Heart left ventricle (tissue), 16 donors: ENCODE data around the gene ZMYND10. TPM values are rescaled to one million over a fixed set of nuclear protein-coding genes. Genes with fewer than 3 reads are reported as not detected.
A peak's percentile ranks its signal among the peaks of the same experiment; 100 is the strongest.

Experiments used
- ATAC-seq, 4 donors: fragments of 200-7000 bp; cut with Tn5 transposase; one replicate each; pipeline ENCODE4 v1.9.1; 2020 to 2022; ENCODE audit warnings: moderate library complexity in 4 of 4, mild to moderate bottlenecking in 3 of 4, moderate number of reproducible peaks in 1 of 4
- DNase-seq, 5 donors: peaks; one replicate each; pipeline ENCODE4 v3.0.0-alpha.2; 2020
- H3K27ac ChIP-seq, 12 donors: fragments of 200-600 bp; sonication (generic) in 4 of 12; one replicate each; pipeline versions ENCODE4 v1.5.0 to v1.8.0; 2016 to 2022; ENCODE audit warnings: mild to moderate bottlenecking in 2 of 12
- H3K27me3 ChIP-seq, 9 donors: fragments of 200-600 bp; sonication (generic) in 2 of 9; one replicate each; pipeline versions ENCODE4 v1.5.1 to v1.8.0; 2016 to 2022; ENCODE audit warnings: mild to moderate bottlenecking in 3 of 9
- H3K36me3 ChIP-seq, 9 donors: fragments of 200-600 bp; sonication (generic) in 2 of 9; one replicate each; pipeline versions ENCODE4 v1.5.0 to v1.8.0; 2018 to 2022; ENCODE audit warnings: mild to moderate bottlenecking in 2 of 9
- H3K4me1 ChIP-seq, 12 donors: fragments of 200-600 bp; sonication (generic) in 4 of 12; one replicate each; pipeline versions ENCODE4 v1.5.0 to v1.8.0; 2016 to 2022; ENCODE audit warnings: mild to moderate bottlenecking in 3 of 12
- H3K4me3 ChIP-seq, 12 donors: fragments of 200-600 bp; sonication (generic) in 4 of 12; one replicate each; pipeline versions ENCODE4 v1.5.0 to v1.8.0; 2017 to 2022; ENCODE audit warnings: mild to moderate bottlenecking in 9 of 12, moderate library complexity in 4 of 12
- H3K9me3 ChIP-seq, 12 donors: fragments of 200-600 bp; sonication (generic) in 4 of 12; one replicate each; pipeline versions ENCODE4 v1.5.0 to v1.8.0; 2016 to 2022; ENCODE audit warnings: mild to moderate bottlenecking in 1 of 12
- POLR2A ChIP-seq, 2 donors: fragments of 450-650 bp; IDR thresholded peaks; one replicate each; pipeline ENCODE4 v1.6.1; 2017; ENCODE audit warnings: antibody characterized with exemption in 2 of 2, mild to moderate bottlenecking in 2 of 2, moderate library complexity in 2 of 2
- WGBS, 4 donors: extraction: QIAGEN DNeasy Blood & Tissue Kit in 2 of 4; methylation state at CpG; one replicate each; pipeline versions ENCODE4 v1.1.5 to v1.1.7; 2013 to 2018; 5-methylcytosine and 5-hydroxymethylcytosine counted together
- intact Hi-C, 10 donors: fragments of 100-400 bp; cut with DNase I; formaldehyde crosslinking; loops; one replicate each; pipeline versions ENCODE4 v1.11.1 to v1.14.2; 2022
- polyA plus RNA-seq, 2 donors: library from polyadenylated mRNA; stranded (reverse); fragments of 200-250 nt; gene quantifications; one replicate each; pipeline ENCODE4 v1.2.3, GENCODE V29; 2013
- total RNA-seq, 9 donors: library from RNA; depleted of rRNA in 2 of 9; stranded (reverse); fragments of >200 nt in 2 of 9; fragmentation: NEBNext Ultra II Directional in 3 of 9; extraction: Animal tissue kit (Norgen Biotek cat#: 25700) in 3 of 9; gene quantifications; one replicate each; pipeline versions ENCODE4 v1.1.0 to v1.2.4, GENCODE V29; 2016 to 2023
- TF ChIP-seq, protein P1 (sequence below), 12 donors: fragments of 200-600 bp; sonication (generic) in 4 of 12; IDR thresholded peaks; one replicate each; pipeline versions ENCODE4 v1.5.0 to v1.8.0; 2018 to 2022; ENCODE audit warnings: antibody characterized with exemption in 12 of 12, mild to moderate bottlenecking in 5 of 12
- donor health status: ischemic (EF 13 %, LVEDD 7.1; RV severe dilation, severe dysfunction).
- donor health status: healthy with polysubstance abuse.
- donor health status: DM: no; HTN: yes; CAD: no.
- donor health status: DM: no; HTN: no; CAD: no.
- donor health status: ischemic (EF 25% LVEDD 6.9; RV normal size, moderate dysfunction).
- donor health status: ischemic (EF 25% LVEDD 5.7; RV mildly dilated, moderate dysfunction).
- donor health status: healthy.
- donor health status: DM: yes; HTN: yes; CAD: no.
- donor health status: ischemic (EF 35%, LVEDD 5.7; RV mildly dilated, moderate dysfunction).
- donor health status: nonischemic (EF 11% LVEDD 7.7; RV severe dilation, severe dysfunction).
- donor health status: DM: yes; HTN: yes; CAD: no.
- donor health status: PGD.
- donor health status: ischemic (EF 29% LVEDD 5.4; RV normal size, mild dysfunction).
- donor health status: nonischemic (EF 23%, LVEDD 6.1; RV moderate dilation, normal function).

The ZMYND10 gene
- total and polyA plus RNA-seq, 11 donors = 0.15 to 1.4 (median 0.66) TPM; not detected in 5

GRCh38 chr3:50322386-50323091 lies 23.0 kb downstream of the ZMYND10 start, which contains the start of gene HYAL2:
Gene HYAL2 (minus strand): TSS chr3:50322745. CDS start chr3:50320489, 2,256 bp downstream.
- Histone ChIP-seq H3K36me3 (peaks cover 0 to 45% (median 38%) of the 10 kb centered on the region in 9 donors), H3K4me3 (peak within 1 kb of the TSS; percentile 62 to 97 (median 88)), H3K9me3 (no peaks in the 10 kb centered on the region), H3K4me1 (peaks cover 7 to 84% (median 62%) of the 10 kb centered on the region in 12 donors), H3K27ac (peak within 1 kb of the TSS; percentile 93 to 99 (median 98)), H3K27me3 (no peaks in the 10 kb centered on the region)
- DNase-seq (peak; percentile 79 to 88 (median 85)), ATAC-seq (peak; percentile 6 to 52 (median 12))
- WGBS, 4 donors = 30 to 47% (median 42%) methylated on average over 13 to 31 of the region's 31 CpGs
- peak in 1 of 2 donors; percentile 46 for TF ChIP-seq POLR2A (IDR thresholded peaks at IDR 0.05)
- TF ChIP-seq, protein P1, sequence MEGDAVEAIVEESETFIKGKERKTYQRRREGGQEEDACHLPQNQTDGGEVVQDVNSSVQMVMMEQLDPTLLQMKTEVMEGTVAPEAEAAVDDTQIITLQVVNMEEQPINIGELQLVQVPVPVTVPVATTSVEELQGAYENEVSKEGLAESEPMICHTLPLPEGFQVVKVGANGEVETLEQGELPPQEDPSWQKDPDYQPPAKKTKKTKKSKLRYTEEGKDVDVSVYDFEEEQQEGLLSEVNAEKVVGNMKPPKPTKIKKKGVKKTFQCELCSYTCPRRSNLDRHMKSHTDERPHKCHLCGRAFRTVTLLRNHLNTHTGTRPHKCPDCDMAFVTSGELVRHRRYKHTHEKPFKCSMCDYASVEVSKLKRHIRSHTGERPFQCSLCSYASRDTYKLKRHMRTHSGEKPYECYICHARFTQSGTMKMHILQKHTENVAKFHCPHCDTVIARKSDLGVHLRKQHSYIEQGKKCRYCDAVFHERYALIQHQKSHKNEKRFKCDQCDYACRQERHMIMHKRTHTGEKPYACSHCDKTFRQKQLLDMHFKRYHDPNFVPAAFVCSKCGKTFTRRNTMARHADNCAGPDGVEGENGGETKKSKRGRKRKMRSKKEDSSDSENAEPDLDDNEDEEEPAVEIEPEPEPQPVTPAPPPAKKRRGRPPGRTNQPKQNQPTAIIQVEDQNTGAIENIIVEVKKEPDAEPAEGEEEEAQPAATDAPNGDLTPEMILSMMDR (IDR thresholded peaks at IDR 0.05) = no peak
- intact Hi-C loops = loop anchor here in 8 of 10 donors (1.0 to 10.0 kb wide), 8 partner anchors 19 to 130 kb away; partner anchors contain the start of genes GNAI2 (in 3 of the 8), LSMEM2 (in 2 of the 8), GNAT1 (in 1 of the 8) and HYAL1 (in 1 of the 8)

GRCh38 chr3:50322115-50322385 lies 23.5 kb downstream of the ZMYND10 start:
- Histone ChIP-seq H3K9me3 (no peaks in the 10 kb centered on the region), H3K27me3 (no peaks in the 10 kb centered on the region), H3K36me3 (peaks cover 0 to 50% (median 43%) of the 10 kb centered on the region in 9 donors), H3K4me3 (peak overlapping the region; percentile 22 to 97 (median 88)), H3K4me1 (peaks cover 6 to 84% (median 63%) of the 10 kb centered on the region in 12 donors), H3K27ac (peak overlapping the region; percentile 93 to 99 (median 98))
- intact Hi-C loops = loop anchor here in 8 of 10 donors (1.0 to 10.0 kb wide), 7 partner anchors 22 to 130 kb away; partner anchors contain the start of genes GNAI2 (in 3 of the 8), LSMEM2 (in 2 of the 8) and GNAT1 (in 1 of the 8)
- DNase-seq = no peak
- no peak for ATAC-seq
- TF ChIP-seq, protein P1 (IDR thresholded peaks at IDR 0.05) = no peak
- no peak for TF ChIP-seq POLR2A (IDR thresholded peaks at IDR 0.05)
- 21 to 38% (median 22%) methylated on average over 1 to 14 of the region's 14 CpGs for WGBS, 4 donors

- Histone ChIP-seq H3K9me3 (no peaks in the 10 kb centered on the region), H3K4me3 (peak overlapping the region; percentile 62 to 97 (median 88)), H3K27ac (peak overlapping the region; percentile 93 to 99 (median 98)), H3K27me3 (no peaks in the 10 kb centered on the region), H3K36me3 (peaks cover 0 to 55% (median 48%) of the 10 kb centered on the region in 9 donors), H3K4me1 (peaks cover 5 to 85% (median 61%) of the 10 kb centered on the region in 12 donors)
- DNase-seq = peak; percentile 91 to 95 (median 93)
- TF ChIP-seq, protein P1 (IDR thresholded peaks at IDR 0.05) = peak; percentile 27 to 80 (median 60)
- TF ChIP-seq POLR2A (IDR thresholded peaks at IDR 0.05) = peak in 1 of 2 donors; percentile 76
- WGBS, 4 donors = 0 to 2% (median 1%) methylated on average over 10 to 59 of the region's 59 CpGs
- intact Hi-C loops = loop anchor here in 9 of 10 donors (1.0 to 10.0 kb wide), 9 partner anchors 17 to 129 kb away; partner anchors contain the start of genes GNAI2 (in 3 of the 9), HYAL1 (in 2 of the 9), LSMEM2 (in 2 of the 9) and GNAT1 (in 1 of the 9)
- peak; percentile 44 to 82 (median 68) for ATAC-seq
Observed at GRCh38 chr3:50321336-50322114, 24.0 kb downstream of the ZMYND10 start.
